Gastrocnemius medialis (tissue), 4 donors: ENCODE measurements around the gene NPR2.

Experiments
- CTCF ChIP-seq, 5 experiments: fragments of 450-650 bp in 3 of 5; fragments of 200-600 bp in 2 of 5; sonication (generic) in 2 of 5; IDR thresholded peaks in 4 of 5; conservative IDR thresholded peaks in 1 of 5; 1 replicate in 4 of 5; 2 replicates in 1 of 5; pipeline ENCODE4 v1.5.1; 2016 to 2019; ENCODE audit warnings: antibody characterized with exemption in 5 of 5, mild to moderate bottlenecking in 3 of 5, moderate library complexity in 3 of 5
- POLR2A ChIP-seq, 2 donors: fragments of 450-650 bp; IDR thresholded peaks; one replicate each; pipeline ENCODE4 v1.6.1; 2017; ENCODE audit warnings: antibody characterized with exemption in 2 of 2, mild to moderate bottlenecking in 2 of 2, moderate library complexity in 2 of 2

GRCh38 chr9:35758475-35759050, 32.8 kb upstream of the NPR2 start:
- no peak for TF ChIP-seq CTCF (IDR thresholded peaks at IDR 0.05 in 4 of 5, conservative IDR thresholded peaks at IDR 0.05 in 1 of 5)
- no peak for TF ChIP-seq POLR2A (IDR thresholded peaks at IDR 0.05)
